K562 (cell line): ENCODE results near the gene LAMB2. TPM values are rescaled to one million over a fixed set of nuclear protein-coding genes. Genes with fewer than 3 reads are reported as not detected.

Experiments used
- ATF6 ChIP-seq: sonication (generic); formaldehyde crosslinking; IDR thresholded peaks from 2 replicates; pipeline ENCODE4 v1.4.0; 2020; ENCODE audit warnings: mild to moderate bottlenecking, missing genetic modification reagents
- E4F1 ChIP-seq: fragments of 250-450 bp; sonication (Bioruptor Pico); IDR thresholded peaks from 2 replicates; pipeline ENCODE4 v1.5.0; 2021; ENCODE audit warnings: mild to moderate bottlenecking, borderline replicate concordance
- FOXJ3 ChIP-seq: sonication (generic); formaldehyde crosslinking; IDR thresholded peaks from 2 replicates; pipeline ENCODE4 v1.4.0; 2020; ENCODE audit warnings: mild to moderate bottlenecking, missing genetic modification reagents
- FOXK1 ChIP-seq: sonication (generic); formaldehyde crosslinking; IDR thresholded peaks from 2 replicates; pipeline ENCODE4 v1.8.0; 2022; ENCODE audit warnings: missing genetic modification reagents, mild to moderate bottlenecking, borderline replicate concordance
- HNRNPLL ChIP-seq: fragments of 200-400 bp; formaldehyde crosslinking; IDR thresholded peaks from 2 replicates; pipeline ENCODE4 v1.6.1; 2017; ENCODE audit warnings: low read length, low read depth, mild to moderate bottlenecking; ENCODE audit not compliant: poor library complexity, severe bottlenecking
- KAT7 ChIP-seq: sonication (generic); formaldehyde crosslinking; IDR thresholded peaks from 2 replicates; pipeline ENCODE4 v1.8.0; 2022; ENCODE audit warnings: missing genetic modification reagents, mild to moderate bottlenecking, borderline replicate concordance
- MECOM ChIP-seq: fragments of 250-450 bp; sonication (Bioruptor Pico); IDR thresholded peaks from 2 replicates; pipeline ENCODE4 v1.8.0; 2022; ENCODE audit warnings: inconsistent platforms
- MTA1 ChIP-seq: fragments of 450-650 bp; IDR thresholded peaks from 2 replicates; pipeline ENCODE4 v1.6.1; 2017; ENCODE audit warnings: borderline replicate concordance
- NEUROD1 ChIP-seq: fragments of 150-350 bp; IDR thresholded peaks from 2 replicates; pipeline ENCODE4 v1.6.1; 2014; ENCODE audit warnings: borderline replicate concordance, low read length, low read depth; ENCODE audit not compliant: partially characterized antibody
- PRPF4 ChIP-seq: fragments of 200-400 bp; formaldehyde crosslinking; IDR thresholded peaks from one replicate; pipeline ENCODE4 v1.6.1; 2017; ENCODE audit warnings: low read length, low read depth, mild to moderate bottlenecking; ENCODE audit not compliant: insufficient read depth, poor library complexity, severe bottlenecking
- SMAD4 ChIP-seq: fragments of 250-450 bp; sonication (Bioruptor Pico); conservative IDR thresholded peaks from 2 replicates; pipeline ENCODE4 v1.8.0; 2021; ENCODE audit warnings: inconsistent platforms, mild to moderate bottlenecking, moderate library complexity
- SMC3 ChIP-seq: conservative IDR thresholded peaks from 2 replicates; pipeline ENCODE4 v1.6.1; 2011; ENCODE audit warnings: low read depth, low read length, improper control_type of control experiment; ENCODE audit not compliant: insufficient read depth
- SNIP1 ChIP-seq: fragments of 450-650 bp; IDR thresholded peaks from 2 replicates; pipeline ENCODE4 v1.7.1; 2017; ENCODE audit warnings: low read depth, mild to moderate bottlenecking
- SRSF1 ChIP-seq: fragments of 200-400 bp; formaldehyde crosslinking; IDR thresholded peaks from 2 replicates; pipeline ENCODE4 v1.6.1; 2017; ENCODE audit warnings: mild to moderate bottlenecking, low read depth, low read length, moderate library complexity
- STAT5A ChIP-seq: IDR thresholded peaks from 2 replicates; pipeline ENCODE4 v1.6.1; 2012; ENCODE audit warnings: low read length, inconsistent platforms, borderline replicate concordance
- ZNF133 ChIP-seq: fragments of 250-450 bp; sonication (Bioruptor Pico); IDR thresholded peaks from 2 replicates; pipeline ENCODE4 v1.4.0; 2020; ENCODE audit warnings: mild to moderate bottlenecking
- ZNF384 ChIP-seq: IDR thresholded peaks from 2 replicates; pipeline ENCODE4 v1.6.1; 2012; ENCODE audit warnings: low read depth, low read length, improper control_type of control experiment
- ZNF511 ChIP-seq: sonication (generic); formaldehyde crosslinking; IDR thresholded peaks from 2 replicates; pipeline ENCODE4 v1.8.0; 2022; ENCODE audit warnings: mild to moderate bottlenecking, missing genetic modification reagents
- ZNF764 ChIP-seq: fragments of 250-450 bp; sonication (Bioruptor Pico); IDR thresholded peaks from 2 replicates; pipeline ENCODE4 v1.4.0; 2020; ENCODE audit warnings: low read depth, mild to moderate bottlenecking, moderate library complexity
- ZNF766 ChIP-seq: fragments of 200-800 bp; sonication (Bioruptor generic); conservative IDR thresholded peaks from 2 replicates; pipeline ENCODE4 v1.6.1; 2016; ENCODE audit warnings: missing genetic modification characterization, missing compliant biosample characterization
- polyA plus RNA-seq, 8 experiments: library from polyadenylated mRNA; depleted of rRNA in 4 of 8; stranded (reverse) in 5 of 8; unstranded in 3 of 8; fragments of >200 nt; fragmentation: Nextera tagmentation in 2 of 8; fragmentation: Illumina TruSeq in 1 of 8; extraction: Ambion mirVana in 2 of 8; extraction: Trizol in 1 of 8; gene quantifications; 2 replicates each; pipeline versions ENCODE4 v1.2.1 to v1.2.3, GENCODE V29; 2011 to 2014; ENCODE audit warnings: inconsistent platforms in 1 of 8, missing spikeins in 1 of 8
- total RNA-seq, 7 experiments: library from RNA; depleted of rRNA in 6 of 7; stranded (reverse); fragments of >200 nt in 6 of 7; fragmentation: Illumina TruSeq in 2 of 7; extraction: Trizol in 2 of 7; gene quantifications; 2 replicates each; pipeline versions ENCODE4 v1.2.1 to v1.2.3, GENCODE V29; 2011 to 2021; ENCODE audit warnings: low replicate concordance in 1 of 7

LAMB2 gene
- total and polyA plus RNA-seq, 9 of the 15 experiments (the other 6 are each of a cell fraction or from before 2014, with no cell fraction given), result 1.4 to 26.0 (median 16.2) TPM

- TF ChIP-seq FOXK1 (CRISPR knock-in tag) (peak; percentile 68; the same call in 1 of the 2 replicates), SMAD4 (0 out of 2 replicates have a peak, but pooled peaks have one; percentile 62), E4F1 (CRISPR knock-in tag) (no peak), ZNF133 (CRISPR knock-in tag) (no peak), ZNF764 (no peak), ZNF384 (no peak), SMC3 (no peak), MECOM (CRISPR knock-in tag) (no peak), NEUROD1 (no peak), STAT5A (no peak), PRPF4 (peak; percentile 69), ATF6 (CRISPR knock-in tag) (no peak), FOXJ3 (CRISPR knock-in tag) (no peak), SRSF1 (no peak), SNIP1 (no peak), HNRNPLL (peak; percentile 10), KAT7 (CRISPR knock-in tag) (0 out of 2 replicates have a peak, but pooled peaks have one; percentile 11), MTA1 (peak; percentile 47; the same call in 1 of the 2 replicates), ZNF766 (CRISPR knock-in tag) (peak; percentile 81), ZNF511 (CRISPR knock-in tag) (0 out of 2 replicates have a peak, but pooled peaks have one; percentile 32)
These were observed 39.7 kb downstream of the LAMB2 start (continued) for GRCh38 chr3:49092938-49093852.
